Endothelial cell of umbilical vein (primary cell): ENCODE measurements around the gene SNCAIP. TPM values are rescaled to one million over a fixed set of nuclear protein-coding genes. Genes with fewer than 3 reads are reported as not detected.

ENCODE experiments used
- BruUV-seq: library from RNA; stranded (reverse); fragments of 400-500 nt; replicated peaks from 2 replicates; lab custom pipeline; 2021; lab: Mats Ljungman, UMichigan
- CTCF ChIA-PET: fragments of 300-600, 350-600 bp; sonication (Branson Sonifier 250); formaldehyde crosslinking; loops from one replicate; lab custom pipeline; 2021; ENCODE audit warnings: antibody characterized with exemption, inconsistent platforms; lab: Charles Lee
- POLR2A ChIA-PET: fragments of 300-600, 350-600 bp; sonication (Branson Sonifier 250); formaldehyde crosslinking; loops from one replicate; lab custom pipeline; 2021; ENCODE audit warnings: antibody characterized with exemption, inconsistent platforms; lab: Charles Lee
- DNase-seq: peaks from one replicate; pipeline ENCODE4 v3.0.0-alpha.2; 2011; ENCODE audit warnings: low read depth, low spot score
- FAIRE-seq: peaks from 2 replicates; lab custom pipeline; 2011; peaks lifted over from hg19 to GRCh38; lab: Jason Lieb, UNC
- H2AFZ ChIP-seq: 2 replicates; pipeline ENCODE4 v1.6.0; 2012; ENCODE audit warnings: low read depth, low read length, control low read depth, inconsistent platforms
- H3K27ac ChIP-seq: 2 replicates; pipeline ENCODE4 v1.5.1; 2011; ENCODE audit warnings: low read depth, mild to moderate bottlenecking, control low read depth, low read length, moderate library complexity; ENCODE audit not compliant: insufficient read depth
- H3K27me3 ChIP-seq, 2 experiments: 2 replicates each; pipeline versions ENCODE4 v1.6.0 to v1.6.1; 2011; ENCODE audit warnings: low read length in 2 of 2, mixed read lengths in 1 of 2; ENCODE audit not compliant: control insufficient read depth in 2 of 2, insufficient read depth in 2 of 2
- H3K36me3 ChIP-seq, 2 experiments: 2 replicates in 1 of 2; 3 replicates in 1 of 2; pipeline ENCODE4 v1.5.1; 2011; ENCODE audit warnings: low read length in 2 of 2, mild to moderate bottlenecking in 1 of 2, moderate library complexity in 1 of 2; ENCODE audit not compliant: control insufficient read depth in 2 of 2, insufficient read depth in 2 of 2; ENCODE audit errors: extremely low read depth in 1 of 2
- H3K4me1 ChIP-seq: 3 replicates; pipeline ENCODE4 v1.5.1; 2011; ENCODE audit warnings: mild to moderate bottlenecking, low read length; ENCODE audit not compliant: control insufficient read depth, insufficient read depth; ENCODE audit errors: extremely low read depth
- H3K4me2 ChIP-seq: 2 replicates; pipeline ENCODE4 v1.6.1; 2011; ENCODE audit warnings: low read length, control low read depth, mixed read lengths; ENCODE audit not compliant: insufficient read depth
- H3K4me3 ChIP-seq, 3 experiments: fragments of 200-600 bp in 1 of 3; sonication (generic), shearing (Covaris generic) in 1 of 3; replicated peaks in 1 of 3; 2 replicates each; pipeline ENCODE4 v1.5.1; 2011 to 2016; ENCODE audit warnings: control low read depth in 3 of 3, low read length in 3 of 3, mild to moderate bottlenecking in 2 of 3, inconsistent platforms in 1 of 3, low read depth in 1 of 3, moderate library complexity in 1 of 3; ENCODE audit not compliant: insufficient read depth in 1 of 3
- H3K79me2 ChIP-seq: 2 replicates; pipeline ENCODE4 v1.6.0; 2012; ENCODE audit warnings: low read length, inconsistent platforms; ENCODE audit not compliant: control insufficient read depth, insufficient read depth
- H3K9ac ChIP-seq: replicated peaks from 2 replicates; pipeline ENCODE3; 2011; ENCODE audit warnings: low read length, control low read depth; ENCODE audit not compliant: insufficient read depth; ENCODE audit errors: extremely low read depth
- H3K9me1 ChIP-seq: replicated peaks from 3 replicates; pipeline ENCODE4 v1.6.0; 2011; ENCODE audit warnings: mild to moderate bottlenecking, low read length; ENCODE audit not compliant: control insufficient read depth, insufficient read depth; ENCODE audit errors: extremely low read depth
- H3K9me3 ChIP-seq: replicated peaks from 2 replicates; pipeline ENCODE4 v1.5.1; 2012; ENCODE audit warnings: low read length, inconsistent platforms; ENCODE audit not compliant: control insufficient read depth, insufficient read depth
- H4K20me1 ChIP-seq: replicated peaks from 2 replicates; pipeline ENCODE3; 2011; ENCODE audit warnings: mild to moderate bottlenecking, low read length; ENCODE audit not compliant: control insufficient read depth, insufficient read depth; ENCODE audit errors: extremely low read depth
- EZH2 ChIP-seq: IDR thresholded peaks from 2 replicates; pipeline ENCODE4 v1.6.1; 2012; ENCODE audit warnings: borderline replicate concordance, low read depth, mild to moderate bottlenecking, moderate library complexity, low read length, inconsistent platforms; ENCODE audit not compliant: severe bottlenecking
- FOS ChIP-seq: IDR thresholded peaks from 2 replicates; pipeline ENCODE4 v1.6.1; 2011; ENCODE audit warnings: mild to moderate bottlenecking, low read length, moderate library complexity, borderline replicate concordance; ENCODE audit not compliant: insufficient read depth
- GATA2 ChIP-seq: IDR thresholded peaks from 2 replicates; pipeline ENCODE4 v1.7.0; 2011; ENCODE audit warnings: low read depth, mild to moderate bottlenecking, moderate library complexity, mixed read lengths, low read length; ENCODE audit not compliant: insufficient read length, insufficient read depth
- JUN ChIP-seq: IDR thresholded peaks from 2 replicates; pipeline ENCODE4 v1.6.1; 2011; ENCODE audit warnings: borderline replicate concordance, low read depth; ENCODE audit not compliant: insufficient read length, insufficient read depth
- MYC ChIP-seq: IDR thresholded peaks from one replicate; pipeline ENCODE4 v1.6.1; 2011; ENCODE audit warnings: mild to moderate bottlenecking, low read depth, low read length
- POLR2A ChIP-seq: IDR thresholded peaks from 2 replicates; pipeline ENCODE4 v1.6.1; 2012; ENCODE audit warnings: low read depth, mild to moderate bottlenecking, control low read depth, low read length
- POLR2AphosphoS5 ChIP-seq: IDR thresholded peaks from 2 replicates; pipeline ENCODE4 v1.6.1; 2012; ENCODE audit warnings: low read depth, mild to moderate bottlenecking, control low read depth, low read length, moderate library complexity; ENCODE audit not compliant: insufficient read depth
- dilution Hi-C: fragments of 300-500 bp; cut with MboI; formaldehyde crosslinking; loops from one replicate; pipeline ENCODE4 v1.15.0; 2019; ENCODE audit warnings: low sequenced_read_pairs; ENCODE audit not compliant: extremely low pct_ligation_motif_present
- intact Hi-C: fragments of 100-400 bp; cut with micrococcal nuclease; formaldehyde crosslinking; loops from one replicate; pipeline ENCODE4 v1.10.0; 2022
- polyA plus RNA-seq, 4 experiments: library from polyadenylated mRNA; depleted of rRNA in 3 of 4; stranded (reverse) in 3 of 4; unstranded in 1 of 4; fragments of >200 nt; gene quantifications; 2 replicates each; pipeline versions ENCODE4 v1.2.1 to v1.2.3, GENCODE V29; 2011 to 2012; ENCODE audit warnings: missing spikeins in 1 of 4
- total RNA-seq: library from RNA; stranded (reverse); gene quantifications from 2 replicates; pipeline ENCODE4 v1.2.3, GENCODE V29; 2021
- TF ChIP-seq, protein P1 (sequence below): IDR thresholded peaks from 2 replicates; pipeline ENCODE4 v1.6.1; 2011; ENCODE audit not compliant: insufficient read depth, insufficient read length
- TF ChIP-seq, protein P2 (sequence below), 2 donors: IDR thresholded peaks; 1 replicate in 1 of 2; 2 replicates in 1 of 2; pipeline ENCODE4 v1.5.1; 2011; ENCODE audit warnings: low read length in 2 of 2, mild to moderate bottlenecking in 2 of 2, moderate library complexity in 2 of 2, control low read depth in 1 of 2, inconsistent platforms in 1 of 2, low read depth in 1 of 2; ENCODE audit not compliant: insufficient read depth in 1 of 2; ENCODE audit errors: extremely low read depth in 1 of 2

Gene SNCAIP
- total and polyA plus RNA-seq, 2 donors (not counting 3 experiments of a cell fraction or from before 2014, with no cell fraction given), result 13.1 to 42.0 TPM

DNA sequence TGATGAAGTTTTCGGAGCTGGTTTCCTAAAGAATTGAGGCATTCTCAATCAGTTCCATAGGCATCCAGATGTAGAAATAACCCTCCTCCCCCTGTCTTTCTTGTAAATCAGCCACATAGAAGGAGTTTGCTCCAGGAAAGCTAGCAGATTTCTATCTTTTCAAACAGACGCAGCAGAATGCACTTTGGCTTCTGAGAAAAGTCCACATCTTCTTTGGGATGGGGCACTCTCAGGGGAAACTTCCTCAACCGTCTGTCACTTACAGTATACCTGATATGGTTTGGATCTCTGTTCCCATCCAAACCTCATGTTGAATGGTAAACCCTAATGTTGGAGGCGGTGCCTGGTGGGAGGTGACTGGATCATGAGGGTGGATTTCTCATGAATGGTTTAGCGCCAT, 94.1 kb downstream of the SNCAIP start:
- H3K4me1 ChIP-seq, result no peaks in the 10 kb centered on the region
- DNase-seq, result no peak
- no TSS peak for BruUV-seq
- no peak overlapping the region for H3K4me2 ChIP-seq
- no peaks in the 10 kb centered on the region for H4K20me1 ChIP-seq
- no peaks in the 10 kb centered on the region for H3K36me3 ChIP-seq
- FAIRE-seq, result no peak
- ChIA-PET POLR2A (no interaction called here), CTCF (no interaction called here)
- dilution Hi-C loops (no loop called here), intact Hi-C loops (no loop called here)
- no peak overlapping the region for H2AFZ ChIP-seq
- no peak for TF ChIP-seq EZH2
- TF ChIP-seq MYC, result no peak
- TF ChIP-seq FOS, result no peak
- TF ChIP-seq, protein P1, sequence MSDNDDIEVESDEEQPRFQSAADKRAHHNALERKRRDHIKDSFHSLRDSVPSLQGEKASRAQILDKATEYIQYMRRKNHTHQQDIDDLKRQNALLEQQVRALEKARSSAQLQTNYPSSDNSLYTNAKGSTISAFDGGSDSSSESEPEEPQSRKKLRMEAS, result no peak
- no peak for TF ChIP-seq POLR2A
- TF ChIP-seq, protein P2, sequence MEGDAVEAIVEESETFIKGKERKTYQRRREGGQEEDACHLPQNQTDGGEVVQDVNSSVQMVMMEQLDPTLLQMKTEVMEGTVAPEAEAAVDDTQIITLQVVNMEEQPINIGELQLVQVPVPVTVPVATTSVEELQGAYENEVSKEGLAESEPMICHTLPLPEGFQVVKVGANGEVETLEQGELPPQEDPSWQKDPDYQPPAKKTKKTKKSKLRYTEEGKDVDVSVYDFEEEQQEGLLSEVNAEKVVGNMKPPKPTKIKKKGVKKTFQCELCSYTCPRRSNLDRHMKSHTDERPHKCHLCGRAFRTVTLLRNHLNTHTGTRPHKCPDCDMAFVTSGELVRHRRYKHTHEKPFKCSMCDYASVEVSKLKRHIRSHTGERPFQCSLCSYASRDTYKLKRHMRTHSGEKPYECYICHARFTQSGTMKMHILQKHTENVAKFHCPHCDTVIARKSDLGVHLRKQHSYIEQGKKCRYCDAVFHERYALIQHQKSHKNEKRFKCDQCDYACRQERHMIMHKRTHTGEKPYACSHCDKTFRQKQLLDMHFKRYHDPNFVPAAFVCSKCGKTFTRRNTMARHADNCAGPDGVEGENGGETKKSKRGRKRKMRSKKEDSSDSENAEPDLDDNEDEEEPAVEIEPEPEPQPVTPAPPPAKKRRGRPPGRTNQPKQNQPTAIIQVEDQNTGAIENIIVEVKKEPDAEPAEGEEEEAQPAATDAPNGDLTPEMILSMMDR (IDR thresholded peaks at IDR 0.05; ENCODE audit: extremely low read depth in 1 of 2, insufficient read depth in 1 of 2, low read depth in 1 of 2, low read length in 2 of 2), result no peak
- no peak for TF ChIP-seq GATA2
- no peak for TF ChIP-seq POLR2AphosphoS5
- no peak for TF ChIP-seq JUN
- H3K79me2 ChIP-seq, result no peaks in the 10 kb centered on the region
- H3K27ac ChIP-seq, result no peak overlapping the region
- no peak overlapping the region for H3K4me3 ChIP-seq
- H3K9ac ChIP-seq, result no peak overlapping the region
- no peaks in the 10 kb centered on the region for H3K27me3 ChIP-seq
- H3K9me3 ChIP-seq, result no peaks in the 10 kb centered on the region
- H3K9me1 ChIP-seq, result no peaks in the 10 kb centered on the region
